Renal cortical epithelial cell (primary cell): ENCODE measurements around the gene LGALS8. TPM values are rescaled to one million over a fixed set of nuclear protein-coding genes. Genes with fewer than 3 reads are reported as not detected.

Source experiments
- DNase-seq: peaks from one replicate; pipeline ENCODE4 v3.0.0-alpha.2; 2011; ENCODE audit warnings: low read depth
- total RNA-seq: library from RNA; depleted of rRNA; stranded (reverse); fragments of >200 nt; gene quantifications from 2 replicates; pipeline ENCODE4 v1.2.3, GENCODE V29; 2014

The LGALS8 gene
- total RNA-seq, 1 donor from 2014 or later = 62.9 TPM

GRCh38 chr1:236509203-236509602, 14.6 kb upstream of the LGALS8 start:
- DNase-seq = no peak

DNA sequence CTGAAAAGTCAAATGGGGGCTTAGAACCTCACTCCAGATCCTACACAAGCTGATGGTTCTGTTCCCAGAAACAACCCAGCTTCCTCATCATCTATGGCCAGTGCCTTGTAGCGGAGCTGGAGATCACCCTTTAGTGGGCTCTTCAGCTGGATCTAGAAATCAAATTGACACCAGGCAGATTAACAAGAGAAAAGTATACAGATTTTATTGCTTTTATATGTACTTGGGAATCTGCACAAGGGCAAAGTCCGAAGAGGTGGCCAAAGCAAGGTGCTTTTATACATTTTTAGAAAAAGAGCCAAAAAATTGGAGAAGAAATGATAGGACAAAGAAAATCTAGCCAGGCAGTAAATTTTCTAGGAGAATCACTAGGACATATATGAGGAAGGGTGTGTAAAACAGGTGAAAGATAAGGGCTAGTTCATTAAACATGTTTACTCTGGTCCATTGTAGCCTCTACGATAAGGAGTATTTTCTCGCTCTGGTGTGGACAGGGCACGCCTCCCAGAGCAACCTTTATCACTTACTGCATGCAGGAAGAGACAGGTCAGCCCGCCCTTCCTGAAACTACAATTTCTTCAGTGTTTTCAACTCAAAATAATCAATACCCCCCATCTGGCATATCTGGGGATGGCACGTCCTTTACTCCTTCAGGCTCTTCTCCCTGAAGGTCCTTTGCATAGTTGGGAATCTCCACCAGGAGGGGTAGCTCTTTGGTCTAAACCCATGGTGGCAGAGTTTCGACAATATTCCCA, 14.0 kb upstream of the LGALS8 start:
- no peak for DNase-seq

DNA sequence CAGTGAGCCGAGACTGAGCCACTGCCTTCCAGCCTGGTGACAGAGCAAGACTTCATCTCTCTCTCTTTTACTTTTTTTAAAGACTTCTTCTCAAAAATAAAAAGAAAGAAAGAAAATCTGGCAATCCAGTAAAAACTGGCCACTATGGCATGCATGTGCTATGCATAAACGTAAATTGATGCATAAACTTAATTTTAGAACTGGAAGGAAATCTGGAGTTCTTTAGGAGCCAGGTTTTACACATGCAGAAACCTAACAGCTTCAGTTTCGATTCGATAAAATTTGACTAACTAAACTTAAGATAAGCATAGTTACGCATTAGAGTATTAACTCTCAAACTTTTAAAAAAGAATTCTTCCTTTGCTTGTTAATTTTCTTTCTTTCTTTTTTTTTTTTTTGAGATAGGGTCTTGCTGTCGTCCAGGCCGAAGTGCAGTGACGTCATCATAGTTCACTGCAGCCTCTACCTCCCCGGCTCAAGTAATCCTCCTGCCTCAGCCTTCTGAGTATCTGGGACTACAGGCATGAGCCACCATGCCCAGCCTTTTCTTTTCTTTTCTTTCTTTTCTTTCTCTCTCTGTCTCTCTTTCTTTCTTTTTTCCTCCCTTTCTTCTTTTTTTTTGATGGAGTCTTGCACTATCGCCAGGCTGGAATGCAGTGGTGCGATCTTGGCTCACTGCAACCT, 11.9 kb upstream of the LGALS8 start:
- no peak for DNase-seq

DNA sequence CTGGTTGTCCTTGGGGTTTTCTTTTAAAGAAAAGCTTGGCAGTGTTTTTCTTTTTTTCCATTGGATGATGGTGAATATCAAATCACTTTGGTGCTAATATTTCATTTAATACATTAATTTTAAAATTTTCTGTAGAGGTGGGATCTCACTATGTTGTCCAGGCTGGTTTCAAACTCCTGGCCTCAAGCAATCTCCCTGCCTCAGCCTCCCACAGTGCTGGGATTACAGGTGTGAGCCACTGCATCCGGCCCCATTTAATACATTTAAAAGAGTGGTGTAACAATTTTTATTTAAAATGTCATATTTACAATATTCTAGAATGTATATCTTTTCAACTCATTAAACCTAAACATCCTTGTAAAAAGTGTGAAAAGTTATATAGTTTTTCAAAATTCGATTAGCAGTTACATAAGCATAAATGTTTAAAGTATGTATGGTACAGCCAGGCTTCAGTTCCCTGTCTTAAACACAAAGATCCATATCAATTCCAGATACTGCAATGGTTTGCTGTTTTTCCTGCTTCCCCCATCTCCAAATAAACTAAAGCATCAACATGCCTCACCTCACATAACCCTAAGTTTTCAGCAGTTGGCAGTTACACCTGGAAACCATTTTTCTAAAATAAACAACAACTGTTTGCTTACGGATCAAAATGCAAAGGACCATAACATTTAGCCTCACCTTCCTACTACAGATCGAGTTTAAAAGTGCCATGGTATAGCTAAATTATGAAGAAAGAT, 8.9 kb upstream of the LGALS8 start:
- DNase-seq = no peak

- DNase-seq = no peak
Measured at GRCh38 chr1:236515443-236515958, 8.3 kb upstream of the LGALS8 start.

- DNase-seq = peak; percentile 79
Measured at GRCh38 chr1:236516929-236517704, 6.7 kb upstream of the LGALS8 start.

DNA sequence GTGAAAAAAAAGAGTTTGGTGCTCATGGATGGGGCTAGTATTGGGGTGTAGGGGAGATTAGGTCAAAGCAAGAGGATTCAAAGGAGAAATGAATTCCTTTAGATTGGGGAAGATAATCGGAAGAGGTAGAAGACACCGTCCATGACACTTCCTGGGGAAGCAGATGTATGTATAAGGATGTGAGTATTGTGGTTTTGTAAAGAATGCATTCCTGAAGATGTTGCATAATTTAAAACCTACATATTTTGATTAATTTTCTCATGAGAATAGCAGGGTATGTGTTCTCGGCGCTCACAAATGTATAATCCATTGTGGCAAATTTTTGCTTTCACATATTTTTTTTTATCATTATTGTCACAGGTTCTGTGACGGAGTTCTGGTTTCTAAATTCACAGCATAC, 5.5 kb upstream of the LGALS8 start:
- no peak for DNase-seq

- DNase-seq = no peak
Measured at GRCh38 chr1:236520445-236521005, 3.3 kb upstream of the LGALS8 start.

GRCh38 chr1:236522937-236523703, 662 bp upstream of the LGALS8 start:
- no peak for DNase-seq

DNA sequence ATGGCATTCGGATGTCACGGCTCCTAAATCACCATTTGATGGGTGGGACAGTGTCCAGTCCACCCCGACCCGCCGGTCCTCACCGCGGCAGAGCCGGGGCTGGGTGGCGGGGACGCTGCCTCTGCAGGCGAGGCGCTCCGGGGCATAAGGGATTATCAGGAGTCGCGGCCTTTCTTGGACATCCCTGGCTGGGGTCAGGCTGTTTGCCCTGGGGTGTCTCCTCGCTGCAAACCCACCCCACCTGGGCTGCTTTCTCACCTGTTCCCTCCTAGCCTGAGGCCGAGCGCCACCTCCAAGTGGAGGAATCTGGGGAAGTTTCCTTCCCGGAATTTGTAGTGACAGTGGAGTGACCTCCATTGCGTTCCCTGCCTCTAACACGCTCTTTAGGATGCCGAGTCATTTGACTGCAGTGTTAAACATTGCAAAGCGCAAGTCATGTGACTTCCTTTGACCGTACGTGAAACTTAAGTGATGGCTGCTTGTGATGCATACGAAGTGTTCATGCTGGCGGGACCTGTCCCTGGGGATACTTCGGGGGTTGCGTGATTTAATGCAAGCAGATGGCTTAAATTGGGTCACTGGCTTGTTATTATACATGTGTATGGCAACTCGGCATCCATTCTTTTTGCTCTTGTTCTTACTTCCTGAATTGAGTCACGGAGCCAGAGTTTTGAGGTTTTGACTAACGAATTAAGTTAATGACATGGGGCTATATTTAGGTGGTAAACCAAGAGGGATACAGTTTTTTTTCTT, 536 bp downstream of the LGALS8 start:
- peak; percentile 81 for DNase-seq

DNA sequence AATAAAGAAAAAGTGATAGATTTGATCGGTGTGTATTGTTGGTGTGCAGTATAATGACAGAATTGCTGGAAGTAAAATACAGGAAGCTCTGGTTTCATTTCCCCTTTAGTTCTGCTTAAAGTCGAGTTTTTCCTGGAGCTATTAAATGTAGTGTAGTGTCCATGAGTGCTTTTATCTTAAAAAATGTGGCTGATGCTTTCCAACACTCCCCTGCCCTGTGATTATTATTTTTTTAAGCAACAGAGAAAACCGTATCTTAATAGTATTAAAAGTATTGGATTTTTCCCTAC, 1.1 kb downstream of the LGALS8 start:
- no peak for DNase-seq

DNA sequence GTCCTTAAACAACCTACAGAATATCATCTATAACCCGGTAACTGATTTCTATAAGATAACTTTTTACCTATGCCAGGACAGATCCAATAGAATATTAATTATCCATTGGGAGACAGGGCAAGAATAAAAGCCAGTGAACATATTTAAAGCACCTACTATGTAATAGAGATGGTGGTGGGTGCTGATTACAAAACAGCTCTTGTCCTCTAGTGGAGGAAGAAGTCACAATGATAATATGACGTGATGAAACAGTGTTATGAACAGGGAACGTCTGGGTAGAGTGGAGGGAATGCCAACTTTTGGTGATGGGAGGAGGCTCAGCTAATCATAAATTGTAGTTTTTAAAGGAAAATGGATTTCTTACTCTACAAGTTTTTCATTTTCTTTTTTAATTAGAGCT, 2.3 kb downstream of the LGALS8 start:
- no peak for DNase-seq

DNA sequence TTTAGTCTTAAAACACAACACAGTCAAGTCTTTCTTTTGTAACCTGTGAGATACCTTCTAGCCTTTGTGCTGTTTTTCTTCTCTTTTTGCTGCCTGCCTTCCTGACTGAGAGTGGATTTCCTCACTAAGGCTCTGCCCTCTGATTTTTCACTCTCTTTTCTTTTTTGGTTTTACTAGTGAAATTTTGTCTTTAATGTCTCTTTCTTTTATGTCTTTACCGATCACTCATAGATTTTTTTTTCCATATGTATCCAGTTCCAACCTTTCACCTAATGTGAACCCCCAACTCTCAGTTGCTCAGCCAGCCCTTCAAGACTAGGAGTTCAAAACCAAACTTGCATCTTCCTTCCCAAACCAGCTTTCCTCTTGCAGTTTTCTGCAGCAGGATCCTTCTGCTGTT, 6.5 kb downstream of the LGALS8 start:
- DNase-seq = no peak

DNA sequence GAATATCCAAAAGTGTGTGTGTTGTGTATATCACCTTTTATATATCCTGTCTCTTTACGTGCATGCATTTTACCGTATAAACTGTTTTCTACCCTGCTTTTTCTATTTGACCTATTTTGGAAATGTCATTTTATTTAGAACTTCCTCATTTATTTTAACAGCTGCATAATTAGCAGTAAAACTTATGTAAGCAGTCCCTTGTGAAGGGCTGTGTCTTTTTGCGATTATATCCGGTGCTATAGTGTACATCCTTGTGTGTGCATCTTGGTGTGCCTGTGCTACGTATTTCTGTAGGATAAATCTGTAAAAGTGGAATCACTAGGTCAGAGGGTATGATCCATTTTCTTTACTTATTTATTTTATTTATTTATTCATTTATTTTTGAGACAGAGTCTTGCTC, 7.2 kb downstream of the LGALS8 start:
- no peak for DNase-seq

DNA sequence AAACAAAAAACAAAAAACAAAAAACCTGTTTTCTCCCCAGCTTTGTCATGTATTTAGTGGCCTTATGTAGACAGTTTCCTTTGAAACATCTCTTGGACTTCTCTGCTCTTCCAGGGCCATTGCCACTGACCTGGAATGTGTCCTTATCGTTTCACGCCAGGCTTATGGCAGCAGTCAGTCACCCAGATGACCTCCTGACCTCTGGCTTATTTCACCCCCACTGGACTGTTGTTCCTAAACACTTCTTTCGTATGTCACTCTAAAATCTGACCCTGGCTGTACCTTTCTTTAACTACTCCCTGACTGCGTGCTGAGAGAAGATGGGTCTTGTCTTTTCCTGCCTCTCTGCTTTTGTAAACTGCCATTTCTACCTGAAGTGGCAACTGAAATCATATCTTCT, 9.1 kb downstream of the LGALS8 start:
- DNase-seq = no peak

GRCh38 chr1:236534151-236534651, 10.4 kb downstream of the LGALS8 start:
- peak; percentile 64 for DNase-seq

- no peak for DNase-seq
Measured at GRCh38 chr1:236535190-236535589, 11.4 kb downstream of the LGALS8 start.

DNA sequence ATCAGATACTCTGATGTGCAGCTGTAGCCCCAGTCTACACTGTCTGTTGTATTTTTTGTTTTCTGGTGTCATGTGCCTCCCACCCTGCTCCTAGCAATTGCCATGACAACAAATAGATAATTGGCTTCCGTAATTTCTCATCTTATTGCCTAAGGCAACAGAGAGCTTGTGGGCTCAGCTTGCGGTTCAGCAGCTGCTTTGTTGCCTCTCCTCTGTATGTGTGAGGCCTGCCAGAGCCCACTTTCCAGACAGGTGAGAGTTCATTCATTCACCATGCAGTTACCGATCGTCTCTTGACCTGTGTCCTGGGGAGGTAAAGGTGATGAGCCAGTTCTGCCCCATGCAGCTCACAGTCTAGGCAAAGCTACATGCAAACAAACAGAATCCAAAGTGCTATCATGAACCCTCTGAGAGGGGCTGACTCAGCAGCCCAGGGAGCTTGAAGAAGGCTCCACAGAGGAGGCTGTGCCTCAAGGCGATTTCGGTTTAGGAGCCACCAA, 11.9 kb downstream of the LGALS8 start:
- no peak for DNase-seq

- DNase-seq = no peak
Measured at GRCh38 chr1:236536540-236536939, 12.8 kb downstream of the LGALS8 start.
